Spinal cord (tissue), 10 donors: ENCODE data around the gene PLCB1. TPM values are rescaled to one million over a fixed set of nuclear protein-coding genes. Genes with fewer than 3 reads are reported as not detected.

Experiments used
- DNase-seq, 6 donors: peaks; one replicate each; pipeline versions ENCODE4 v3.0.0 to v3.0.0-alpha.2; 2013 to 2015; ENCODE audit warnings: low spot score in 6 of 6, low read depth in 4 of 6
- H3K27ac ChIP-seq: one replicate; pipeline ENCODE4 v1.5.1; 2013; ENCODE audit warnings: low read depth, low read length, control low read depth
- H3K27me3 ChIP-seq: one replicate; pipeline ENCODE4 v1.6.1; 2013; ENCODE audit warnings: low read length; ENCODE audit not compliant: control insufficient read depth, insufficient read depth
- H3K36me3 ChIP-seq: one replicate; pipeline ENCODE4 v1.6.1; 2013; ENCODE audit warnings: low read length; ENCODE audit not compliant: control insufficient read depth, insufficient read depth
- H3K4me1 ChIP-seq: one replicate; pipeline ENCODE4 v1.6.1; 2013; ENCODE audit warnings: low read length; ENCODE audit not compliant: control insufficient read depth, insufficient read depth
- H3K4me3 ChIP-seq: one replicate; pipeline ENCODE4 v1.5.1; 2013; ENCODE audit warnings: low read depth, low read length, control low read depth
- H3K9me3 ChIP-seq: one replicate; pipeline ENCODE4 v1.6.1; 2013; ENCODE audit warnings: low read length; ENCODE audit not compliant: control insufficient read depth, insufficient read depth
- WGBS: methylation state at CpG from one replicate; pipeline ENCODE4 v1.1.5; 2013; ENCODE audit warnings: missing lambda C conversion rate; ENCODE audit not compliant: insufficient coverage; 5-methylcytosine and 5-hydroxymethylcytosine counted together
- polyA plus RNA-seq, 2 donors: library from polyadenylated mRNA; unstranded; fragments of 120-200 nt; gene quantifications; one replicate each; pipeline ENCODE4 v1.2.1, GENCODE V29; 2013; ENCODE audit not compliant: insufficient read length in 2 of 2
- total RNA-seq, 2 donors: library from RNA; depleted of rRNA in 1 of 2; stranded (reverse); fragments of 120-200 nt in 1 of 2; fragments of >200 nt in 1 of 2; gene quantifications; one replicate each; pipeline versions ENCODE4 v1.2.3 to v1.2.4, GENCODE V29; 2013 to 2014
- donor health status: healthy.

PLCB1 gene
- total and polyA plus RNA-seq, 4 donors = 42.9 to 111 (median 88.2) TPM

- no peak for DNase-seq
- no peaks in the 10 kb centered on the region for H3K9me3 ChIP-seq
- H3K36me3 ChIP-seq = no peaks in the 10 kb centered on the region
- H3K27ac ChIP-seq = no peak overlapping the region
- H3K4me3 ChIP-seq = no peak overlapping the region
- no peaks in the 10 kb centered on the region for H3K27me3 ChIP-seq
- H3K4me1 ChIP-seq = no peaks in the 10 kb centered on the region
These were observed 744.3 kb downstream of the PLCB1 start for GRCh38 chr20:8876366-8876765.

GRCh38 chr20:8877294-8877693 is 745.2 kb downstream of the PLCB1 start:
- WGBS = 100% methylated on average over 1 of the region's 2 CpGs
- H3K27ac ChIP-seq = no peak overlapping the region
- H3K4me1 ChIP-seq = no peaks in the 10 kb centered on the region
- H3K9me3 ChIP-seq = no peaks in the 10 kb centered on the region
- DNase-seq = no peak
- H3K27me3 ChIP-seq = no peaks in the 10 kb centered on the region
- no peaks in the 10 kb centered on the region for H3K36me3 ChIP-seq
- no peak overlapping the region for H3K4me3 ChIP-seq

- no peak overlapping the region for H3K4me3 ChIP-seq
- no peak overlapping the region for H3K27ac ChIP-seq
- H3K4me1 ChIP-seq = no peaks in the 10 kb centered on the region
- no peaks in the 10 kb centered on the region for H3K9me3 ChIP-seq
- DNase-seq = no peak
- H3K36me3 ChIP-seq = no peaks in the 10 kb centered on the region
- no peaks in the 10 kb centered on the region for H3K27me3 ChIP-seq
- 100% methylated on average over 2 of the region's 2 CpGs for WGBS
These were observed 747.6 kb downstream of the PLCB1 start for GRCh38 chr20:8879669-8880068.

- Histone ChIP-seq H3K4me1 (no peaks in the 10 kb centered on the region), H3K36me3 (no peaks in the 10 kb centered on the region), H3K27ac (no peak overlapping the region), H3K4me3 (no peak overlapping the region), H3K9me3 (no peaks in the 10 kb centered on the region), H3K27me3 (no peaks in the 10 kb centered on the region)
- no peak for DNase-seq
- 86% methylated on average over 1 of the region's 5 CpGs for WGBS
These were observed 748.2 kb downstream of the PLCB1 start for GRCh38 chr20:8880085-8880853.

GRCh38 chr20:8891039-8891438 is 759.0 kb downstream of the PLCB1 start:
- no CpG with 5 or more reads among the region's 1 CpG for WGBS
- Histone ChIP-seq H3K4me3 (no peak overlapping the region), H3K27me3 (no peaks in the 10 kb centered on the region), H3K36me3 (no peaks in the 10 kb centered on the region), H3K27ac (no peak overlapping the region), H3K9me3 (peaks cover 10% of the 10 kb centered on the region), H3K4me1 (no peaks in the 10 kb centered on the region)
- DNase-seq = no peak

GRCh38 chr20:8895472-8895871 is 763.4 kb downstream of the PLCB1 start:
- Histone ChIP-seq H3K36me3 (no peaks in the 10 kb centered on the region), H3K4me3 (no peak overlapping the region), H3K27me3 (no peaks in the 10 kb centered on the region), H3K9me3 (peaks cover 11% of the 10 kb centered on the region), H3K27ac (no peak overlapping the region), H3K4me1 (no peaks in the 10 kb centered on the region)
- no peak for DNase-seq

GRCh38 chr20:8898823-8899222 is 766.8 kb downstream of the PLCB1 start:
- Histone ChIP-seq H3K4me3 (no peak overlapping the region), H3K36me3 (no peaks in the 10 kb centered on the region), H3K4me1 (no peaks in the 10 kb centered on the region), H3K27me3 (no peaks in the 10 kb centered on the region), H3K27ac (no peak overlapping the region), H3K9me3 (peaks cover 11% of the 10 kb centered on the region)
- no peak for DNase-seq

GRCh38 chr20:8901237-8902025 is 769.4 kb downstream of the PLCB1 start:
- no peak overlapping the region for H3K27ac ChIP-seq

GRCh38 chr20:8903655-8904605 is 771.9 kb downstream of the PLCB1 start:
- H3K4me3 ChIP-seq = no peak overlapping the region
- no peaks in the 10 kb centered on the region for H3K4me1 ChIP-seq
- no peak overlapping the region for H3K27ac ChIP-seq
- WGBS = no CpG with 5 or more reads among the region's 2 CpGs
- H3K36me3 ChIP-seq = no peaks in the 10 kb centered on the region
- no peaks in the 10 kb centered on the region for H3K27me3 ChIP-seq
- H3K9me3 ChIP-seq = no peaks in the 10 kb centered on the region
- no peak for DNase-seq

More at GRCh38 chr20:8901237-8902025, 769.4 kb downstream of the PLCB1 start:
- Histone ChIP-seq H3K36me3 (no peaks in the 10 kb centered on the region), H3K27me3 (no peaks in the 10 kb centered on the region), H3K4me3 (no peak overlapping the region), H3K9me3 (no peaks in the 10 kb centered on the region), H3K4me1 (no peaks in the 10 kb centered on the region)
- peak in 1 of 6 donors; percentile 25 for DNase-seq
- no CpG with 5 or more reads among the region's 8 CpGs for WGBS
